Esophagus squamous epithelium (tissue), 4 donors: Measurements from ENCODE around the gene PLCB1.

Source experiments
- POLR2A ChIP-seq, 4 donors: fragments of 450-650 bp; IDR thresholded peaks; one replicate each; pipeline ENCODE4 v1.6.1; 2017; ENCODE audit warnings: antibody characterized with exemption in 4 of 4, mild to moderate bottlenecking in 4 of 4, moderate library complexity in 3 of 4
- TF ChIP-seq, protein P1 (sequence below), 6 experiments: fragments of 450-650 bp in 4 of 6; fragments of 200-600 bp in 2 of 6; sonication (generic) in 2 of 6; IDR thresholded peaks; one replicate each; pipeline ENCODE4 v1.5.1; 2016 to 2019; ENCODE audit warnings: antibody characterized with exemption in 6 of 6, mild to moderate bottlenecking in 4 of 6, moderate library complexity in 4 of 6

DNA sequence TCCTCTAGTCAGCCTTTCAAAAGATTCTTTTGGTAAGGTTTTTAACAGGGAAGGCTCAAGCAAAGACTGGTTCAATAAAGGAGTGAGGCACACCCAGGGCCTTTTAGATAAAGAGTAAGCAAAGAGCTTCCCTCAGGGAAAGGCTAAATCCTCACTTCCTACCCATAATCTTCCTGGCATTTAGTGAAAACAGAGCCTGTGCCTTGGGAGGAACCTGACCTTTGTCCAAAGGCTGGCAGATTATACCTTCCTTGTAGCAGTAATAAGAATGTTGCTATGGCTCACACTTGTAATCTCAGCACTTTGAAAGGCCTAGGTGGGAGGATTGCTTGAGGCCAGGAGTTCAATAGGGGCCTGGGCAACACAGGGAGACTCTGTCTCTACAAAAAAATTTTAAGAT is 656.8 kb downstream of the PLCB1 start:
- TF ChIP-seq, protein P1, sequence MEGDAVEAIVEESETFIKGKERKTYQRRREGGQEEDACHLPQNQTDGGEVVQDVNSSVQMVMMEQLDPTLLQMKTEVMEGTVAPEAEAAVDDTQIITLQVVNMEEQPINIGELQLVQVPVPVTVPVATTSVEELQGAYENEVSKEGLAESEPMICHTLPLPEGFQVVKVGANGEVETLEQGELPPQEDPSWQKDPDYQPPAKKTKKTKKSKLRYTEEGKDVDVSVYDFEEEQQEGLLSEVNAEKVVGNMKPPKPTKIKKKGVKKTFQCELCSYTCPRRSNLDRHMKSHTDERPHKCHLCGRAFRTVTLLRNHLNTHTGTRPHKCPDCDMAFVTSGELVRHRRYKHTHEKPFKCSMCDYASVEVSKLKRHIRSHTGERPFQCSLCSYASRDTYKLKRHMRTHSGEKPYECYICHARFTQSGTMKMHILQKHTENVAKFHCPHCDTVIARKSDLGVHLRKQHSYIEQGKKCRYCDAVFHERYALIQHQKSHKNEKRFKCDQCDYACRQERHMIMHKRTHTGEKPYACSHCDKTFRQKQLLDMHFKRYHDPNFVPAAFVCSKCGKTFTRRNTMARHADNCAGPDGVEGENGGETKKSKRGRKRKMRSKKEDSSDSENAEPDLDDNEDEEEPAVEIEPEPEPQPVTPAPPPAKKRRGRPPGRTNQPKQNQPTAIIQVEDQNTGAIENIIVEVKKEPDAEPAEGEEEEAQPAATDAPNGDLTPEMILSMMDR (IDR thresholded peaks at IDR 0.05) = no peak
- no peak for TF ChIP-seq POLR2A (IDR thresholded peaks at IDR 0.05)
